ENCODE results near the gene EPHA7.

DNA sequence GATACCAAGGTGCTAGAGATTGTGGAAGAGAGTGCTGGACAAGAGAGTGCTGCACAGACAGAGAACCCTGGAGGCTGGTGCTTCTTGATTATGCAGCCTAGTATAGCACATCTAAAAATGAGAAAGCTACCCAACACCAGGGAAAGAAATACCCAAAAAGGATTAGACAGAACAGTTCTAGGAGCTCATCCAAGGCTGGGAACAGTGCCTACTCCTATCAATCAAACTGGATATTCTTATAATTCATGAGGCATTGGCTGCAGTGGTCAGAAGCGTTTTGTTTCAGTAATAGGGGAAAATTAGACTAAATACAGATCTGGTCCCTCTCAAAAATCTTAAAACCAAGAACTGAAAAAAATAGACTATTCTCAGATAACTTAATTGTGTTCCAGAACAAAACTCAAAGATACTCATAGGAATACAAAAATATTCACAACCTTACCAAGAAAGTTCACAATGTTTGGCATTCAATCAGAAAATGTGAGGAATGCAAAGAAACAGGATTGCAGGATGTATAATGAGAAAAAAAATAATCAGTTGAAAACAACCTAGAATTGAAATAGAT is 222.9 kb downstream of the EPHA7 start:
- TF ChIP-seq EGR1 (IDR thresholded peaks at IDR 0.05; ENCODE audit: low read depth in 2 of 2) = no peak
- TF ChIP-seq, protein P1, sequence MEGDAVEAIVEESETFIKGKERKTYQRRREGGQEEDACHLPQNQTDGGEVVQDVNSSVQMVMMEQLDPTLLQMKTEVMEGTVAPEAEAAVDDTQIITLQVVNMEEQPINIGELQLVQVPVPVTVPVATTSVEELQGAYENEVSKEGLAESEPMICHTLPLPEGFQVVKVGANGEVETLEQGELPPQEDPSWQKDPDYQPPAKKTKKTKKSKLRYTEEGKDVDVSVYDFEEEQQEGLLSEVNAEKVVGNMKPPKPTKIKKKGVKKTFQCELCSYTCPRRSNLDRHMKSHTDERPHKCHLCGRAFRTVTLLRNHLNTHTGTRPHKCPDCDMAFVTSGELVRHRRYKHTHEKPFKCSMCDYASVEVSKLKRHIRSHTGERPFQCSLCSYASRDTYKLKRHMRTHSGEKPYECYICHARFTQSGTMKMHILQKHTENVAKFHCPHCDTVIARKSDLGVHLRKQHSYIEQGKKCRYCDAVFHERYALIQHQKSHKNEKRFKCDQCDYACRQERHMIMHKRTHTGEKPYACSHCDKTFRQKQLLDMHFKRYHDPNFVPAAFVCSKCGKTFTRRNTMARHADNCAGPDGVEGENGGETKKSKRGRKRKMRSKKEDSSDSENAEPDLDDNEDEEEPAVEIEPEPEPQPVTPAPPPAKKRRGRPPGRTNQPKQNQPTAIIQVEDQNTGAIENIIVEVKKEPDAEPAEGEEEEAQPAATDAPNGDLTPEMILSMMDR (IDR thresholded peaks at IDR 0.05; ENCODE audit: low read depth, low read length, missing input control) = no peak
- TF ChIP-seq, protein P2, sequence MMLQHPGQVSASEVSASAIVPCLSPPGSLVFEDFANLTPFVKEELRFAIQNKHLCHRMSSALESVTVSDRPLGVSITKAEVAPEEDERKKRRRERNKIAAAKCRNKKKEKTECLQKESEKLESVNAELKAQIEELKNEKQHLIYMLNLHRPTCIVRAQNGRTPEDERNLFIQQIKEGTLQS (IDR thresholded peaks at IDR 0.05) = no peak
- TF ChIP-seq TAF1 (conservative IDR thresholded peaks at IDR 0.05) = no peak
- no peak for TF ChIP-seq SP1 (IDR thresholded peaks at IDR 0.05)
- TF ChIP-seq, protein P3, sequence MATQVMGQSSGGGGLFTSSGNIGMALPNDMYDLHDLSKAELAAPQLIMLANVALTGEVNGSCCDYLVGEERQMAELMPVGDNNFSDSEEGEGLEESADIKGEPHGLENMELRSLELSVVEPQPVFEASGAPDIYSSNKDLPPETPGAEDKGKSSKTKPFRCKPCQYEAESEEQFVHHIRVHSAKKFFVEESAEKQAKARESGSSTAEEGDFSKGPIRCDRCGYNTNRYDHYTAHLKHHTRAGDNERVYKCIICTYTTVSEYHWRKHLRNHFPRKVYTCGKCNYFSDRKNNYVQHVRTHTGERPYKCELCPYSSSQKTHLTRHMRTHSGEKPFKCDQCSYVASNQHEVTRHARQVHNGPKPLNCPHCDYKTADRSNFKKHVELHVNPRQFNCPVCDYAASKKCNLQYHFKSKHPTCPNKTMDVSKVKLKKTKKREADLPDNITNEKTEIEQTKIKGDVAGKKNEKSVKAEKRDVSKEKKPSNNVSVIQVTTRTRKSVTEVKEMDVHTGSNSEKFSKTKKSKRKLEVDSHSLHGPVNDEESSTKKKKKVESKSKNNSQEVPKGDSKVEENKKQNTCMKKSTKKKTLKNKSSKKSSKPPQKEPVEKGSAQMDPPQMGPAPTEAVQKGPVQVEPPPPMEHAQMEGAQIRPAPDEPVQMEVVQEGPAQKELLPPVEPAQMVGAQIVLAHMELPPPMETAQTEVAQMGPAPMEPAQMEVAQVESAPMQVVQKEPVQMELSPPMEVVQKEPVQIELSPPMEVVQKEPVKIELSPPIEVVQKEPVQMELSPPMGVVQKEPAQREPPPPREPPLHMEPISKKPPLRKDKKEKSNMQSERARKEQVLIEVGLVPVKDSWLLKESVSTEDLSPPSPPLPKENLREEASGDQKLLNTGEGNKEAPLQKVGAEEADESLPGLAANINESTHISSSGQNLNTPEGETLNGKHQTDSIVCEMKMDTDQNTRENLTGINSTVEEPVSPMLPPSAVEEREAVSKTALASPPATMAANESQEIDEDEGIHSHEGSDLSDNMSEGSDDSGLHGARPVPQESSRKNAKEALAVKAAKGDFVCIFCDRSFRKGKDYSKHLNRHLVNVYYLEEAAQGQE (IDR thresholded peaks at IDR 0.05) = no peak
- TF ChIP-seq RAD21 (IDR thresholded peaks at IDR 0.05) = no peak
- no peak for TF ChIP-seq YY1 (IDR thresholded peaks at IDR 0.05)
- TF ChIP-seq NR2F2 (IDR thresholded peaks at IDR 0.05) = no peak
- TF ChIP-seq, protein P4, sequence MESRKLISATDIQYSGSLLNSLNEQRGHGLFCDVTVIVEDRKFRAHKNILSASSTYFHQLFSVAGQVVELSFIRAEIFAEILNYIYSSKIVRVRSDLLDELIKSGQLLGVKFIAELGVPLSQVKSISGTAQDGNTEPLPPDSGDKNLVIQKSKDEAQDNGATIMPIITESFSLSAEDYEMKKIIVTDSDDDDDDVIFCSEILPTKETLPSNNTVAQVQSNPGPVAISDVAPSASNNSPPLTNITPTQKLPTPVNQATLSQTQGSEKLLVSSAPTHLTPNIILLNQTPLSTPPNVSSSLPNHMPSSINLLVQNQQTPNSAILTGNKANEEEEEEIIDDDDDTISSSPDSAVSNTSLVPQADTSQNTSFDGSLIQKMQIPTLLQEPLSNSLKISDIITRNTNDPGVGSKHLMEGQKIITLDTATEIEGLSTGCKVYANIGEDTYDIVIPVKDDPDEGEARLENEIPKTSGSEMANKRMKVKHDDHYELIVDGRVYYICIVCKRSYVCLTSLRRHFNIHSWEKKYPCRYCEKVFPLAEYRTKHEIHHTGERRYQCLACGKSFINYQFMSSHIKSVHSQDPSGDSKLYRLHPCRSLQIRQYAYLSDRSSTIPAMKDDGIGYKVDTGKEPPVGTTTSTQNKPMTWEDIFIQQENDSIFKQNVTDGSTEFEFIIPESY (IDR thresholded peaks at IDR 0.05) = no peak

All from liver (tissue), 3 donors.